ENCODE measurements around the gene CHAF1B.

The CHAF1B gene

GRCh38 chr21:36408568-36408967, 23.4 kb downstream of the CHAF1B start:
- Histone ChIP-seq H3F3A (ENCODE audit: insufficient read depth) (no peaks in the 10 kb centered on the region), H3K4me3 (ENCODE audit: insufficient read depth, low read length, poor library complexity, severe bottlenecking) (no peak overlapping the region)

GRCh38 chr21:36411301-36411700, 26.1 kb downstream of the CHAF1B start:
- TF ChIP-seq EZH2phosphoT487 (conservative IDR thresholded peaks at IDR 0.05; ENCODE audit: low read length) = no peak
- no peak for TF ChIP-seq CTCF (IDR thresholded peaks at IDR 0.05; ENCODE audit: insufficient read depth, low read length, poor library complexity, severe bottlenecking)
- Histone ChIP-seq H3K36me3 (ENCODE audit: low read length) (no peaks in the 10 kb centered on the region), H3K27me3 (ENCODE audit: low read length) (no peaks in the 10 kb centered on the region)

More at GRCh38 chr21:36408568-36408967, 23.4 kb downstream of the CHAF1B start:
- Histone ChIP-seq H3K27me3 (ENCODE audit: low read length) (no peaks in the 10 kb centered on the region), H3K79me2 (ENCODE audit: insufficient read depth, low read length) (no peaks in the 10 kb centered on the region), H3K9ac (ENCODE audit: low read length) (no peak overlapping the region), H3K4me2 (ENCODE audit: low read depth, low read length, poor library complexity, severe bottlenecking) (no peak overlapping the region), H3K9me2 (replicated peaks; ENCODE audit: insufficient read depth, low read length) (no peaks in the 10 kb centered on the region), H3K27ac (ENCODE audit: low read depth, low read length) (no peak overlapping the region), H2AFZ (ENCODE audit: low read depth, low read length, severe bottlenecking) (no peak overlapping the region), H4K20me1 (ENCODE audit: low read depth, low read length) (no peaks in the 10 kb centered on the region), H3K9me3 (ENCODE audit: insufficient read depth, low read length) (no peaks in the 10 kb centered on the region), H3K36me3 (ENCODE audit: low read length) (no peaks in the 10 kb centered on the region)
- no peak for TF ChIP-seq EZH2phosphoT487 (conservative IDR thresholded peaks at IDR 0.05; ENCODE audit: low read length)
- no peak for TF ChIP-seq CTCF (IDR thresholded peaks at IDR 0.05; ENCODE audit: insufficient read depth, low read length, poor library complexity, severe bottlenecking)

GRCh38 chr21:36412916-36413315, 27.7 kb downstream of the CHAF1B start:
- Histone ChIP-seq H3K79me2 (ENCODE audit: insufficient read depth, low read length) (no peaks in the 10 kb centered on the region), H3K36me3 (ENCODE audit: low read length) (peaks cover 5% of the 10 kb centered on the region; the same call in 1 of the 2 replicates), H3K27me3 (ENCODE audit: low read length) (no peaks in the 10 kb centered on the region), H4K20me1 (ENCODE audit: low read depth, low read length) (no peaks in the 10 kb centered on the region), H3K9me2 (replicated peaks; ENCODE audit: insufficient read depth, low read length) (no peaks in the 10 kb centered on the region), H3K4me3 (ENCODE audit: insufficient read depth, low read length, poor library complexity, severe bottlenecking) (no peak overlapping the region), H3K9me3 (ENCODE audit: insufficient read depth, low read length) (no peaks in the 10 kb centered on the region), H3K4me2 (ENCODE audit: low read depth, low read length, poor library complexity, severe bottlenecking) (no peak overlapping the region), H3K9ac (ENCODE audit: low read length) (no peak overlapping the region), H3K27ac (ENCODE audit: low read depth, low read length) (no peak overlapping the region), H3F3A (ENCODE audit: insufficient read depth) (no peaks in the 10 kb centered on the region), H2AFZ (ENCODE audit: low read depth, low read length, severe bottlenecking) (no peak overlapping the region)
- TF ChIP-seq EZH2phosphoT487 (conservative IDR thresholded peaks at IDR 0.05; ENCODE audit: low read length) = no peak
- no peak for TF ChIP-seq CTCF (IDR thresholded peaks at IDR 0.05; ENCODE audit: insufficient read depth, low read length, poor library complexity, severe bottlenecking)

More at GRCh38 chr21:36411301-36411700, 26.1 kb downstream of the CHAF1B start:
- H3K9me2 ChIP-seq (replicated peaks; ENCODE audit: insufficient read depth, low read length) = no peaks in the 10 kb centered on the region
- H3K4me3 ChIP-seq (ENCODE audit: insufficient read depth, low read length, poor library complexity, severe bottlenecking) = no peak overlapping the region
- H4K20me1 ChIP-seq (ENCODE audit: low read depth, low read length) = no peaks in the 10 kb centered on the region
- H3K79me2 ChIP-seq (ENCODE audit: insufficient read depth, low read length) = no peaks in the 10 kb centered on the region
- no peak overlapping the region for H3K4me2 ChIP-seq (ENCODE audit: low read depth, low read length, poor library complexity, severe bottlenecking)
- H3F3A ChIP-seq (ENCODE audit: insufficient read depth) = no peaks in the 10 kb centered on the region
- no peak overlapping the region for H3K27ac ChIP-seq (ENCODE audit: low read depth, low read length)
- no peaks in the 10 kb centered on the region for H3K9me3 ChIP-seq (ENCODE audit: insufficient read depth, low read length)
- no peak overlapping the region for H2AFZ ChIP-seq (ENCODE audit: low read depth, low read length, severe bottlenecking)
- H3K9ac ChIP-seq (ENCODE audit: low read length) = no peak overlapping the region
